Endometrial microvascular endothelial cells (primary cell): ENCODE data around the gene TUBGCP3. TPM values are rescaled to one million over a fixed set of nuclear protein-coding genes. Genes with fewer than 3 reads are reported as not detected.
"Not testable (repeated sequence)": the region's sequence is repeated elsewhere in the genome, so short reads cannot be mapped to it uniquely, and the experiment has no call there.

Source experiments
- in situ Hi-C: cut with HindIII; loops from 2 replicates; pipeline ENCODE4 v1.10.0; 2017; ENCODE audit warnings: low sequenced_read_pairs, low pct_unique_long_range_greater_than_20kb; ENCODE audit errors: inconsistent ontology term
- total RNA-seq: library from RNA; depleted of rRNA; stranded (reverse); fragments of >200 nt; gene quantifications from one replicate; pipeline ENCODE4 v1.2.3, GENCODE V29; 2015; ENCODE audit errors: inconsistent ontology term

The TUBGCP3 gene
- total RNA-seq, 1 donor from 2014 or later, result 32.2 TPM

- in situ Hi-C loops, result no loop called here
These were observed 77.8 kb downstream of the TUBGCP3 start for GRCh38 chr13:112510002-112510780.

GRCh38 chr13:112509190-112509589 lies 78.8 kb downstream of the TUBGCP3 start:
- in situ Hi-C loops, result no loop called here

- in situ Hi-C loops, result no loop called here
These were observed 81.9 kb downstream of the TUBGCP3 start for GRCh38 chr13:112506046-112506445.

GRCh38 chr13:112496166-112496565 lies 91.8 kb downstream of the TUBGCP3 start:
- in situ Hi-C loops, result no loop called here

- in situ Hi-C loops, result no loop called here
These were observed 92.5 kb downstream of the TUBGCP3 start for GRCh38 chr13:112495465-112495864.

- in situ Hi-C loops, result no loop called here
These were observed 98.8 kb downstream of the TUBGCP3 start for GRCh38 chr13:112489199-112489598.

GRCh38 chr13:112488343-112489050 lies 99.5 kb downstream of the TUBGCP3 start:
- in situ Hi-C loops, result not testable (repeated sequence)

- in situ Hi-C loops, result no loop called here
These were observed 100.8 kb downstream of the TUBGCP3 start for GRCh38 chr13:112487127-112487517.

- in situ Hi-C loops, result no loop called here
These were observed 101.4 kb downstream of the TUBGCP3 start for GRCh38 chr13:112486386-112487126.

- in situ Hi-C loops, result not testable (repeated sequence)
These were observed 102.1 kb downstream of the TUBGCP3 start for GRCh38 chr13:112485814-112486213.

- in situ Hi-C loops, result no loop called here
These were observed 104.7 kb downstream of the TUBGCP3 start for GRCh38 chr13:112483299-112483698.

GRCh38 chr13:112481458-112481857 lies 106.5 kb downstream of the TUBGCP3 start:
- in situ Hi-C loops, result no loop called here

- in situ Hi-C loops, result no loop called here
These were observed 108.6 kb downstream of the TUBGCP3 start for GRCh38 chr13:112479389-112479788.

- in situ Hi-C loops, result no loop called here
These were observed 110.8 kb downstream of the TUBGCP3 start for GRCh38 chr13:112477070-112477619.

- in situ Hi-C loops, result no loop called here
These were observed 112.1 kb downstream of the TUBGCP3 start for GRCh38 chr13:112475889-112476288.

- in situ Hi-C loops, result no loop called here
These were observed 113.1 kb downstream of the TUBGCP3 start for GRCh38 chr13:112474869-112475268.

GRCh38 chr13:112473818-112474217 lies 114.1 kb downstream of the TUBGCP3 start:
- in situ Hi-C loops, result no loop called here

GRCh38 chr13:112469071-112469745 lies 118.7 kb downstream of the TUBGCP3 start:
- in situ Hi-C loops, result no loop called here

GRCh38 chr13:112468069-112468468 lies 119.9 kb downstream of the TUBGCP3 start:
- in situ Hi-C loops, result no loop called here
